CD4-positive, alpha-beta memory T cell (primary cell): ENCODE data around the gene ITGAD. TPM values are rescaled to one million over a fixed set of nuclear protein-coding genes. Genes with fewer than 3 reads are reported as not detected.
A peak's percentile ranks its signal among the peaks of the same experiment; 100 is the strongest.

Experiments
- CTCF ChIA-PET: fragments of 350-600 bp; sonication (Branson Sonifier 250); formaldehyde crosslinking; loops from one replicate; lab custom pipeline; 2021; ENCODE audit warnings: inconsistent platforms; ENCODE audit not compliant: partially characterized antibody; lab: Charles Lee
- POLR2A ChIA-PET: fragments of 350-600 bp; sonication (Branson Sonifier 250); formaldehyde crosslinking; loops from one replicate; lab custom pipeline; 2021; ENCODE audit not compliant: partially characterized antibody; lab: Charles Lee
- DNase-seq, 5 donors: peaks; one replicate each; pipeline versions ENCODE4 v3.0.0 to v3.0.0-alpha.2; 2020 to 2022; ENCODE audit warnings: mixed read lengths in 1 of 5
- H3K27ac ChIP-seq: one replicate; pipeline ENCODE4 v1.7.0; 2013; ENCODE audit warnings: low read depth, low read length
- H3K27me3 ChIP-seq: 2 replicates; pipeline ENCODE4 v1.7.0; 2013; ENCODE audit warnings: mild to moderate bottlenecking, low read length, moderate library complexity; ENCODE audit not compliant: insufficient read depth
- H3K36me3 ChIP-seq: 2 replicates; pipeline ENCODE4 v1.7.0; 2013; ENCODE audit warnings: mild to moderate bottlenecking, low read length, moderate library complexity; ENCODE audit not compliant: insufficient read depth
- H3K4me1 ChIP-seq: 2 replicates; pipeline ENCODE4 v1.7.0; 2013; ENCODE audit warnings: mild to moderate bottlenecking, low read length, moderate library complexity; ENCODE audit not compliant: insufficient read depth
- H3K4me3 ChIP-seq, 2 donors: one replicate each; pipeline ENCODE4 v1.7.0; 2013; ENCODE audit warnings: low read length in 2 of 2, mild to moderate bottlenecking in 1 of 2
- H3K9me3 ChIP-seq, 2 donors: one replicate each; pipeline ENCODE4 v1.7.0; 2013; ENCODE audit warnings: low read length in 2 of 2, control low read depth in 1 of 2; ENCODE audit not compliant: control insufficient read depth in 1 of 2
- H3K27ac Mint-ChIP-seq, 7 donors: one replicate each; pipeline ENCODE4 v1.8.0; 2020 to 2021; ENCODE audit warnings: mixed read lengths in 7 of 7, mild to moderate bottlenecking in 6 of 7, inconsistent platforms in 3 of 7, moderate library complexity in 3 of 7
- H3K27me3 Mint-ChIP-seq, 2 donors: one replicate each; pipeline ENCODE4 v1.8.0; 2020 to 2021; ENCODE audit warnings: mixed read lengths in 2 of 2
- H3K36me3 Mint-ChIP-seq, 2 donors: one replicate each; pipeline ENCODE4 v1.8.0; 2020 to 2021; ENCODE audit warnings: mixed read lengths in 2 of 2, inconsistent platforms in 1 of 2, mild to moderate bottlenecking in 1 of 2
- H3K4me1 Mint-ChIP-seq, 4 donors: one replicate each; pipeline ENCODE4 v1.8.0; 2020 to 2021; ENCODE audit warnings: mixed read lengths in 4 of 4, mild to moderate bottlenecking in 1 of 4
- H3K4me3 Mint-ChIP-seq, 8 donors: one replicate each; pipeline ENCODE4 v1.8.0; 2020 to 2021; ENCODE audit warnings: mixed read lengths in 8 of 8, mild to moderate bottlenecking in 7 of 8, moderate library complexity in 6 of 8, inconsistent platforms in 3 of 8
- H3K9me3 Mint-ChIP-seq, 8 donors: one replicate each; pipeline ENCODE4 v1.8.0; 2020 to 2021; ENCODE audit warnings: mixed read lengths in 8 of 8, mild to moderate bottlenecking in 5 of 8, inconsistent platforms in 3 of 8, moderate library complexity in 1 of 8
- intact Hi-C: fragments of 100-400 bp; cut with micrococcal nuclease; formaldehyde crosslinking; loops from one replicate; pipeline ENCODE4 v1.15.1; 2023
- polyA plus RNA-seq, 2 donors: library from polyadenylated mRNA; unstranded; fragments of 300-500 nt; fragmentation: Illumina TruSeq; gene quantifications; one replicate each; pipeline ENCODE4 v1.2.3, GENCODE V29; 2021
- total RNA-seq, 2 experiments: library from RNA; stranded (reverse); gene quantifications; one replicate each; pipeline ENCODE4 v1.2.3, GENCODE V29; 2021

The ITGAD gene
- total and polyA plus RNA-seq, 4 experiments from 2014 or later = 0.07 TPM; not detected in 3

- intact Hi-C loops = loop anchor here (1.0 to 5.0 kb wide), 15 partner anchors 16 to 801 kb away; partner anchors contain the start of genes FBRS, FBXL19, KAT8 and RUSF1
- peaks cover 13 to 23% of the 10 kb centered on the region in 2 donors for H3K36me3 Mint-ChIP-seq
- Histone ChIP-seq H3K36me3 (no peaks in the 10 kb centered on the region), H3K27me3 (no peaks in the 10 kb centered on the region), H3K4me3 (peak overlapping the region; percentile 67 to 95), H3K9me3 (no peaks in the 10 kb centered on the region), H3K4me1 (peaks cover 52% of the 10 kb centered on the region), H3K27ac (peak overlapping the region; percentile 99)
- peak overlapping the region; percentile 94 to 99 (median 98) for H3K27ac Mint-ChIP-seq
- H3K4me1 Mint-ChIP-seq = peaks cover 24 to 60% (median 36%) of the 10 kb centered on the region in 4 donors
- H3K9me3 Mint-ChIP-seq = peaks cover 0 to 2% (median 0%) of the 10 kb centered on the region in 8 donors
- ChIA-PET CTCF (interaction anchor here (1.0 to 4.8 kb wide), 21 partner anchors 8 to 519 kb away, joined by 3 to 38 read pairs (median 6); partner anchors contain the start of genes HSD3B7, RUSF1, SLC5A2 and TGFB1I1), POLR2A (interaction anchor here (0.5 to 4.2 kb wide), 30 partner anchors 10 to 801 kb away, joined by 3 to 72 read pairs (median 8); partner anchors contain the start of genes COX6A2, FUS, KAT8 and PYCARD)
- DNase-seq = peak; percentile 99 to 100 (median 100)
- no peaks in the 10 kb centered on the region for H3K27me3 Mint-ChIP-seq
- H3K4me3 Mint-ChIP-seq = peak overlapping the region; percentile 90 to 95 (median 94)
Measured at GRCh38 chr16:31459687-31460581, 66.8 kb downstream of the ITGAD start.

GRCh38 chr16:31460582-31461002 lies 67.5 kb downstream of the ITGAD start:
- Histone ChIP-seq H3K36me3 (peaks cover under 1% of the 10 kb centered on the region), H3K4me3 (peak overlapping the region; percentile 67 to 95), H3K4me1 (peaks cover 46% of the 10 kb centered on the region), H3K27ac (peak overlapping the region; percentile 99), H3K27me3 (no peaks in the 10 kb centered on the region), H3K9me3 (no peaks in the 10 kb centered on the region)
- ChIA-PET POLR2A (interaction anchor here (0.5 to 4.2 kb wide), 18 partner anchors 11 to 802 kb away, joined by 3 to 72 read pairs (median 10); partner anchors contain the start of genes KAT8, PYCARD, RUSF1 and SETD1A), CTCF (interaction anchor here (0.7 to 4.8 kb wide), 19 partner anchors 9 to 478 kb away, joined by 3 to 38 read pairs (median 6); partner anchors contain the start of genes HSD3B7, RUSF1, SLC5A2 and TGFB1I1)
- peaks cover 19 to 29% of the 10 kb centered on the region in 2 donors for H3K36me3 Mint-ChIP-seq
- H3K4me1 Mint-ChIP-seq = peaks cover 20 to 54% (median 30%) of the 10 kb centered on the region in 4 donors
- peak overlapping the region; percentile 91 to 98 (median 96) for H3K27ac Mint-ChIP-seq
- intact Hi-C loops = no loop called here
- peak in 4 of 5 donors; percentile 36 to 47 (median 44) for DNase-seq
- peaks cover 0 to 2% (median 0%) of the 10 kb centered on the region in 8 donors for H3K9me3 Mint-ChIP-seq
- no peaks in the 10 kb centered on the region for H3K27me3 Mint-ChIP-seq
- peak overlapping the region; percentile 84 to 94 (median 91) for H3K4me3 Mint-ChIP-seq

GRCh38 chr16:31461201-31461920 lies 68.2 kb downstream of the ITGAD start:
- Mint-ChIP-seq H3K36me3 (peaks cover 21 to 29% of the 10 kb centered on the region in 2 donors), H3K4me1 (peaks cover 15 to 47% (median 25%) of the 10 kb centered on the region in 4 donors), H3K9me3 (peaks cover 0 to 2% (median 0%) of the 10 kb centered on the region in 8 donors), H3K4me3 (peak overlapping the region in 2 of 8 donors; percentile 18), H3K27me3 (no peaks in the 10 kb centered on the region), H3K27ac (peak overlapping the region in 6 of 7 donors; percentile 55 to 98 (median 68))
- Histone ChIP-seq H3K9me3 (no peaks in the 10 kb centered on the region), H3K27ac (no peak overlapping the region), H3K27me3 (no peaks in the 10 kb centered on the region), H3K4me1 (peaks cover 42% of the 10 kb centered on the region), H3K4me3 (no peak overlapping the region), H3K36me3 (peaks cover 4% of the 10 kb centered on the region)
- no peak for DNase-seq
- CTCF ChIA-PET = interaction anchor here (0.6 to 4.8 kb wide), 20 partner anchors 9 to 479 kb away, joined by 3 to 38 read pairs (median 6); partner anchors contain the start of genes HSD3B7, RUSF1, SLC5A2 and TGFB1I1
- intact Hi-C loops = no loop called here
- POLR2A ChIA-PET = interaction anchor here (0.8 to 4.2 kb wide), 13 partner anchors 10 to 586 kb away, joined by 3 to 72 read pairs (median 17); partner anchors contain the start of genes KAT8, RUSF1, TGFB1I1 and ZNF267

- H3K4me3 Mint-ChIP-seq = no peak overlapping the region
- POLR2A ChIA-PET = no interaction called here
- H3K27me3 Mint-ChIP-seq = no peaks in the 10 kb centered on the region
- intact Hi-C loops = no loop called here
- peaks cover 0 to 2% (median 0%) of the 10 kb centered on the region in 8 donors for H3K9me3 Mint-ChIP-seq
- H3K4me1 ChIP-seq = peaks cover 42% of the 10 kb centered on the region
- no peak overlapping the region for H3K27ac ChIP-seq
- CTCF ChIA-PET = interaction anchor here (1.9 to 4.0 kb wide), 5 partner anchors 8 to 477 kb away, joined by 7 to 38 read pairs (median 18); partner anchors contain the start of genes HSD3B7, RUSF1 and TGFB1I1
- H3K36me3 ChIP-seq = peaks cover 4% of the 10 kb centered on the region
- H3K9me3 ChIP-seq = no peaks in the 10 kb centered on the region
- H3K27me3 ChIP-seq = no peaks in the 10 kb centered on the region
- no peak overlapping the region for H3K4me3 ChIP-seq
- no peak for DNase-seq
- peak overlapping the region in 1 of 7 donors; percentile 51 for H3K27ac Mint-ChIP-seq
- H3K4me1 Mint-ChIP-seq = peaks cover 20 to 44% (median 26%) of the 10 kb centered on the region in 4 donors
- peaks cover 21 to 35% of the 10 kb centered on the region in 2 donors for H3K36me3 Mint-ChIP-seq
Measured at GRCh38 chr16:31461921-31462804, 69.0 kb downstream of the ITGAD start.

- no peak for DNase-seq
- POLR2A ChIA-PET = no interaction called here
Measured at GRCh38 chr16:31464348-31464769, 71.2 kb downstream of the ITGAD start.

More at GRCh38 chr16:31464348-31464769, 71.2 kb downstream of the ITGAD start:
- H3K27me3 ChIP-seq = no peaks in the 10 kb centered on the region
- peaks cover 4% of the 10 kb centered on the region for H3K36me3 ChIP-seq
- intact Hi-C loops = no loop called here
- H3K9me3 Mint-ChIP-seq = peaks cover 0 to 1% (median 0%) of the 10 kb centered on the region in 8 donors
- H3K4me3 Mint-ChIP-seq = no peak overlapping the region
- H3K27ac ChIP-seq = no peak overlapping the region
- peaks cover 25 to 35% (median 27%) of the 10 kb centered on the region in 4 donors for H3K4me1 Mint-ChIP-seq
- H3K9me3 ChIP-seq = no peaks in the 10 kb centered on the region
- CTCF ChIA-PET = no interaction called here
- no peak overlapping the region for H3K27ac Mint-ChIP-seq
- H3K4me3 ChIP-seq = no peak overlapping the region
- H3K4me1 ChIP-seq = peaks cover 38% of the 10 kb centered on the region
- H3K27me3 Mint-ChIP-seq = no peaks in the 10 kb centered on the region
- peaks cover 21 to 29% of the 10 kb centered on the region in 2 donors for H3K36me3 Mint-ChIP-seq
